NB4 (cell line): ENCODE results near the gene MAN2A1.

Experiments
- MYC ChIP-seq: IDR thresholded peaks from 2 replicates; pipeline ENCODE4 v1.6.1; 2011; ENCODE audit warnings: low read depth, low read length
- POLR2A ChIP-seq: IDR thresholded peaks from 2 replicates; pipeline ENCODE4 v1.6.1; 2011; ENCODE audit warnings: mild to moderate bottlenecking; ENCODE audit not compliant: insufficient read length; ENCODE audit errors: extremely low read depth
- TF ChIP-seq, protein P1 (sequence below): IDR thresholded peaks from one replicate; pipeline ENCODE4 v1.5.1; 2012; ENCODE audit warnings: low read depth, low read length
- TF ChIP-seq, protein P2 (sequence below): IDR thresholded peaks from 2 replicates; pipeline ENCODE4 v1.6.1; 2011; ENCODE audit warnings: low read depth, low read length

DNA sequence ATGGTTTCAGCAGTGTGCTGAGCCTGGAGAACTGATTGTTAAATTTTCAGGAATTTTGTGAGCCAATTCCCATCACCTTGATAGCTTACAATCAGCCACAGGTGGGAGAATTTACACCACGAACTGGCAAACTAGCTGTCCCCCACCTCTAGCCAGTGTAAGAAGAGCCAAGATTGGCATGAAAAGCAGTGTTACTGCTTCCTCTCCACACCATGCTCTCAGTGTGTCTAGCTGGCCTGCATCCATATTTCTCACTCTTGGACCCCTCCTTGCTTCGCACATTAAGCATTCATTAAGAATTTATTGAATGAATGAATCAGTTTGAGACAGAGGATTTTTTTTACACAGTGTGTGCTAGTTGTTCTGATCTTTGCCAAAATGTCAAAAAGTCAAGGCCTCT is 36.7 kb upstream of the MAN2A1 start:
- TF ChIP-seq, protein P1, sequence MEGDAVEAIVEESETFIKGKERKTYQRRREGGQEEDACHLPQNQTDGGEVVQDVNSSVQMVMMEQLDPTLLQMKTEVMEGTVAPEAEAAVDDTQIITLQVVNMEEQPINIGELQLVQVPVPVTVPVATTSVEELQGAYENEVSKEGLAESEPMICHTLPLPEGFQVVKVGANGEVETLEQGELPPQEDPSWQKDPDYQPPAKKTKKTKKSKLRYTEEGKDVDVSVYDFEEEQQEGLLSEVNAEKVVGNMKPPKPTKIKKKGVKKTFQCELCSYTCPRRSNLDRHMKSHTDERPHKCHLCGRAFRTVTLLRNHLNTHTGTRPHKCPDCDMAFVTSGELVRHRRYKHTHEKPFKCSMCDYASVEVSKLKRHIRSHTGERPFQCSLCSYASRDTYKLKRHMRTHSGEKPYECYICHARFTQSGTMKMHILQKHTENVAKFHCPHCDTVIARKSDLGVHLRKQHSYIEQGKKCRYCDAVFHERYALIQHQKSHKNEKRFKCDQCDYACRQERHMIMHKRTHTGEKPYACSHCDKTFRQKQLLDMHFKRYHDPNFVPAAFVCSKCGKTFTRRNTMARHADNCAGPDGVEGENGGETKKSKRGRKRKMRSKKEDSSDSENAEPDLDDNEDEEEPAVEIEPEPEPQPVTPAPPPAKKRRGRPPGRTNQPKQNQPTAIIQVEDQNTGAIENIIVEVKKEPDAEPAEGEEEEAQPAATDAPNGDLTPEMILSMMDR, result no peak
- no peak for TF ChIP-seq POLR2A
- TF ChIP-seq, protein P2, sequence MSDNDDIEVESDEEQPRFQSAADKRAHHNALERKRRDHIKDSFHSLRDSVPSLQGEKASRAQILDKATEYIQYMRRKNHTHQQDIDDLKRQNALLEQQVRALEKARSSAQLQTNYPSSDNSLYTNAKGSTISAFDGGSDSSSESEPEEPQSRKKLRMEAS, result no peak
- no peak for TF ChIP-seq MYC
